SKM-1 treated with dmso at 0.1 percent for 144 hours (cell line): ENCODE data around the gene PDC.
"Not testable (repeated sequence)": the region's sequence is repeated elsewhere in the genome, so short reads cannot be mapped to it uniquely, and the experiment has no call there.

ENCODE experiments used
- DNase-seq: peaks from one replicate; lab custom pipeline; 2025; ENCODE audit not compliant: unreplicated experiment; lab: John Stamatoyannopoulos, UW

PDC gene

DNA sequence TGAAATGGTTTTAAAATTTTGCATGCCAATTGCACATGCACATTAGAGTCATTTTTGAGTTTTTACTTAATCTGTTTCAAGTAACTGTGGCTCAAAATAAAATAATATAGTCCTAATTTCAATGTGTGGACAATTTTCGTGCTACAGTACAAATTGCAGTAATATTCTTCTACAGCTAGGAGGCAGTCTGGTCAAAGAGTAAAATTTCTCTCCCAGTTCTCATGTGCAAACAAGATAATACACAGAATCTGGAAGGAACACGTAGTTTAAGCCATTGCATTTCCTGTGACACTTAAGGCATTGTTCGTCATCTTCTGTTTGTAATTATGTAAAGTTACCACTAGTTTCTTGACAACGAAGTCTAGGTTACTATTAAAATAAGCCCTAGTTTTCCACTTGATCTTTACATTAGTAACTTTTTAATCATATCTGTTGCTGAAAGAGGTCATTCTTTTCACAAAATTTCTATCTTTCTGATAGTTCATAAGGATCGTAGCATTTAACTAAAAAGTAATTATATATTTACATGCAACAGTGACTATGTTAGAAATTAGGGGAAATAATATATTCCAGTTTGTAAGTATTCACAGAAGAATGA, 56.4 kb downstream of the PDC start:
- DNase-seq = peak; percentile 66

GRCh38 chr1:186403632-186404031, 57.3 kb downstream of the PDC start:
- DNase-seq = no peak

DNA sequence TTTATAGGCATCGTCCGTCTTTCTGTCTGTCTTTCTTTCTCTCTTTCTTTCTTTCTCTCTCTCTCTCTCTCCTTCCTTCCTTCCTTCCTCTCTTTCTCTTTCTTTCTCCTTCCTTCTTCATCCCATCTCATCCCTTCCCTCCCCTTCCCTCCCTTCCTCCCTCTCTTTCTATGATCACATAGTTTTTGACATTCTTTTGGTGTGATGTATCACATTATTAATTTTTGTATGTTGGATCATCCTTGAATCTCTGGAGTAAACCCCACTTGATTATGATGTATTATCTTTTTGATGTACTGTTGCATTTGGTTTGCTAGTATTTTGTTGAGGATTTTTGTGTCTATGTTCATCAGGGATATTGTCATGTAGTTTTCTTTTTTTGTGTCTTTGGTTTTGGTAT, 59.5 kb downstream of the PDC start:
- DNase-seq = not testable (repeated sequence)
